ENCODE results near the gene TMEM117.

DNA sequence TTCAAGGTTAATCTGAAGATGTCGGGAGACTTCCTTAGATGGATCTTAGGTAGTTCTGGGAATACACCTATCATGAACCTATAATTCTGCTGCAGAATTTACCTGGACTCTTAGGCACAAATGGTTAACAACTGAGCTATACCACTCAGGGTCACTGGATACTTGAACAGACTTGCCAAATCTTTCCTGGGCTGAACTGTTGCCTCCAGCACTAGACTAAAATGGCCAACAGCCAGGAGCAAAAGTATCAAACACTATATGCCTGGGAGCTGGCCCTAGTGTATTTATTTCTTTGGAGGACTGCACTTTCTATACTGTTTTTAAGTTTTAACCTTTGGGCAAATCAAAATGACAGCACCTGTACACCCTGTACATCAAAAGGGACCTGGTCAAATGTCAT lies 252.8 kb downstream of the TMEM117 start:
- TF ChIP-seq, protein P1, sequence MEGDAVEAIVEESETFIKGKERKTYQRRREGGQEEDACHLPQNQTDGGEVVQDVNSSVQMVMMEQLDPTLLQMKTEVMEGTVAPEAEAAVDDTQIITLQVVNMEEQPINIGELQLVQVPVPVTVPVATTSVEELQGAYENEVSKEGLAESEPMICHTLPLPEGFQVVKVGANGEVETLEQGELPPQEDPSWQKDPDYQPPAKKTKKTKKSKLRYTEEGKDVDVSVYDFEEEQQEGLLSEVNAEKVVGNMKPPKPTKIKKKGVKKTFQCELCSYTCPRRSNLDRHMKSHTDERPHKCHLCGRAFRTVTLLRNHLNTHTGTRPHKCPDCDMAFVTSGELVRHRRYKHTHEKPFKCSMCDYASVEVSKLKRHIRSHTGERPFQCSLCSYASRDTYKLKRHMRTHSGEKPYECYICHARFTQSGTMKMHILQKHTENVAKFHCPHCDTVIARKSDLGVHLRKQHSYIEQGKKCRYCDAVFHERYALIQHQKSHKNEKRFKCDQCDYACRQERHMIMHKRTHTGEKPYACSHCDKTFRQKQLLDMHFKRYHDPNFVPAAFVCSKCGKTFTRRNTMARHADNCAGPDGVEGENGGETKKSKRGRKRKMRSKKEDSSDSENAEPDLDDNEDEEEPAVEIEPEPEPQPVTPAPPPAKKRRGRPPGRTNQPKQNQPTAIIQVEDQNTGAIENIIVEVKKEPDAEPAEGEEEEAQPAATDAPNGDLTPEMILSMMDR (IDR thresholded peaks at IDR 0.05; ENCODE audit: low read depth, low read length), result no peak
- TF ChIP-seq EZH2phosphoT487 (IDR thresholded peaks at IDR 0.05; ENCODE audit: low read depth), result no peak
